ENCODE measurements around the gene BCAS3.
"Not testable (repeated sequence)": the region's sequence is repeated elsewhere in the genome, so short reads cannot be mapped to it uniquely, and the experiment has no call there.

Gene BCAS3

DNA sequence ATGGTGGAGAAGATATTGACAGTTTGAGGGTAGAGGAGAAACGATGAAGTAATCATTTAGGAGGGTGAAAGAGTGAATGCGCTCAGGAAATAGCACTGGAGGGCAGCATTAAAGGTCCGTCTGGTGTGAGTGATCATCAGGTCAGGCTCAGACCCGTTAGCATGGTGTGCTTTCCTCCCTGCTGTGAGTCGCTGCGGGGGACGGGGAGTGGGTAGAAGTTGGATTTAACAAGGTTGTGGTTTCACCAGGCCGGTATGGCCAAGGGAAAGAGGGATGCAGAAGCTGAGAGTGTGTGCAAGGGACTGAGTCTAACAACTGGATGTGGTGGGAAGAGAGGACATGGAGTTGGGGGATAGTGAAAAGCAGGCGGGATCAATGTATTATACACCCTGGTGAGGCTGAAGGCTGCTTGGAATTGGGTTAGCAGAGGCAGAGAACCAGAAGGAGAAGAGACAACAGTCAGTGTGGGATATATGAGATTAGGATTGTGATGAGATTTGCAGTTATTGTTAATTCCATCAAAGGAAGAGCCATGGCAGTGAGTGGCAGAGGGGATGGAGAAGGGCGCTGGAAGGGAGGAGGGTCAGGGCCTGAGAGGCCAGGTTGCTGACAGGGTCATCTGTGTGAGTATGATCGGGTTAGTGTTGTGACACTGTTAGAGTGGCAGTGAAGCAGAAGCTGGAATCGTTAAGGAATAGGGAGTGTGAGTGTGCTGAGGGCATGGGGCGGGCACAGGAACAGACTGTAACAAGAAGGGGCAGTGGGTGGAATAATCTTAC lies 663.0 kb downstream of the BCAS3 start:
- DNase-seq (ENCODE audit: low read depth) = no peak

DNA sequence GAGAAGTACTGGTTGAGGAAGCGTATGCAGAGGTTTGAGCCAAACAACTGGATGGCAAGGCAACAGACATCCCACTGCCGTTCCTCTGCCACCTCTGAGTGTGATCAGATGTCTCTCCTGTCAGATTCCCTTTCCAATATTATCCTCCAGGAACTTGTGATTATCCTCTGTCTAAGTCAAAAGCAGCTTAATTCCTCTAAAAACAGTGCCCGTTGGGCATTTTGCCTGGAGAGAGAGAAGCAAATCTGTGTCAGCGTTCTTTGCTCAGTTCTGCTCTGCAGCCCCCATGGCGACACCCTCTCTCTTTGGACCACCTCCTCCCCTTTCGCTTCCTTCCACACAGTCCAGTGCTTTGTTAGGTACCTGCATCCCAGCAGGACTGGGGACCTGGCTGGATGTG lies 665.9 kb downstream of the BCAS3 start:
- no peak for DNase-seq (ENCODE audit: low read depth)

DNA sequence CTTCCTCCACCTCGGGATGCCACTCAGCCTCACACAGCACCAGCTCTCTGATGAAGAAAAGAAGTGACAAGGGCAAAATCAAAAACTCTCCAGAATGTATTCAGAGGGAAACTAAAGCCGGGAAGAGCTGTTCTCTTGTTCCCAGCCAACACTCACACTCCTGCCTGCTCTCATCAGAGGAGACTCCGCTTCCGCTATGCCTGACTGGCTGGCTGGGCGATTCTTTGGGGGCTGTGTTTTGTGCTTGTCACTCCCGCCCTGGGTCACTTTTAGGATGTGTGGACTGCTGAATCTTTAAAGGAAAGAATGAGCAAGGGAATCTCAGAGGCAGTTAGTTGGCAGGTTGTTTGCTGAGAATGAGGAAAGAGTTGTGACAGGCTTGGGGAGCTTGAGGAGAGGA lies 667.4 kb downstream of the BCAS3 start:
- no peak for DNase-seq (ENCODE audit: low read depth)

DNA sequence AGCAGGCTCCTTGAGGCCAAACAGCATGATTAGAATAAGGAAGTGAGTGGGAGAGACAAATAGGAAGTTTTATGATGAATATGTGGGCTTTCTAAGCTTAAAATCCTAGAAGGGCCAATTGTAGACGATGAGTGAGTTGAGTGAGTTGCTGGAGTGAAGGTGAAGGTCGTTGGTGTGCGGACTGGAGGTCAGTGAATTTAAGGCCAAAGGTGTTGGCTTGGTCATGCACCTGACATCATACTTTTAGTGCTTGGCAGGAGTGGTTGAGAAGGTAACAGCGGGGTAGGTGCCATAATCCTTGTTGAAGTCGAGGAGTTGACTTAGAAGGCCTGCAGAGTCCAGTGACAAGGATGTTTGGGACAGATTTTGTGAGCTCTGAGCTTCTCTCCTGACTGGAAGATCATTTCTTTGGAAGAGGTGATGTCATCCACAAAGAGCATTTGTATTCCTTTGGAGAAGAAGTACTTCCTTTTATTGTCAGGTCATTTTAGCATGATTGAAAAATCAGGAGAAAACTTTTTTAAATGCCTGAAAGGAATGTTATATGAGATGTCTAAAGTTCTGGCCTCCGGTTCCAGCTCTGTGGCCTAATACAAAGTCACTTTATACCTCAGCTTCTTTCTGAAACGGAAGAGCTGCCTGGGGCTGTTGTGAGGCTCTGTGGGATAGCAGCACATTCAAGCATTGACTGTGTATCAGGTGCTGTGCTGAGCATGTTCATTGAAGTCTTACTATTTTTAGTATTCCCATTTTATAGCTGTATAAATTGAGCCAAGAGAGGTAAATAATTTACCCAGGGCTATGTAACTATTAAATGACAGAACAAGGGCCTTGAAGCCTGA lies 668.4 kb downstream of the BCAS3 start:
- DNase-seq (ENCODE audit: low read depth) = no peak

DNA sequence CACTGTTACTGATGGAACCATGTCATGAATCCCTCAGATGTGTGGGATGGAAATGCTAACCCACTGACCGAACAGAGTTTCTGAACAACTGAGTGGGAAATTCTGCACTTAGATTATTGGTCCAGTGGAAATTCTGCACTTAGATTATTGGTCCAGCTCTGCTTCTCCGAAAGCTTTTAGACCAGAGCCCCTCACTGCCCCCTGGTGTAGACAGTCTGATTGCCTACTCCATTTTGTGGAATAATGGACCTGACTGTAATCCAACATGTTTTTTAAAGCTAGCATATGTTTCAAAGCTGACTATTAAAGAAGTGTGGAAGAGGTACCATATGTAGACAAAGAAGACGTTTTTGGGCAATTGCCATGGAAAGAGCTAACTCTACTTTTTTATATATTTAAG lies 671.7 kb downstream of the BCAS3 start:
- no peak for DNase-seq (ENCODE audit: low read depth)

DNA sequence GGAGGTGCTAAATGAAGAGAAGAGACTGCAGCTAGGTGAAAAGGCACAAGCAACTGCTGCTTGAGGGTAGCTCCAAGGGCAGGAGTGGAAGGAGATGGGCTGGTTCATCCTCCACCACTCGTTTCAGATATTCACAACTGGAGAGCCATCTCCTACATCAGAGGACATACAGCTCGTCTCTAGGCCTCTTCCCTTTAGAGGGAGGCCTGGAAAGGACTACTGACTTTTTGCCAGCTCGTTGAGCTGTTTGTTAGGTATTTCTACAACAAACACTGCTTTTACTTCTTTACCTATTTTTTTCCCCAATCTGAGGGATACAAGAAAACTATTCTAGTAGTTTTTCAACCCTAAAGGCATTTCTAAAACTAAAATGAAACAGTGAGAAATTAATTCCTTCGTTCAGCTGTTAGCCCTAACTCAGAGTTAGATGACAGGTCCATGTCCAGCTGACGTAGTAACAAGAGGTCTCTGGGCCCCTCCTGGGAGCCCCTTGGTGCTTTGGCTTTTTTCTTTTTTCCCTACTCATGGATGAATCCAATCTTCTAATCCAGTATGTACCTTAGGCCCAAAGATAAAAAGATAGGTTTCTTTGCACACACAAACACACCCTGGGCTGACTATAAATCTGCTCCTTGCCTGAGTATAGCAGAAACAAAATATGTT lies 674.2 kb downstream of the BCAS3 start:
- DNase-seq (ENCODE audit: low read depth) = no peak

DNA sequence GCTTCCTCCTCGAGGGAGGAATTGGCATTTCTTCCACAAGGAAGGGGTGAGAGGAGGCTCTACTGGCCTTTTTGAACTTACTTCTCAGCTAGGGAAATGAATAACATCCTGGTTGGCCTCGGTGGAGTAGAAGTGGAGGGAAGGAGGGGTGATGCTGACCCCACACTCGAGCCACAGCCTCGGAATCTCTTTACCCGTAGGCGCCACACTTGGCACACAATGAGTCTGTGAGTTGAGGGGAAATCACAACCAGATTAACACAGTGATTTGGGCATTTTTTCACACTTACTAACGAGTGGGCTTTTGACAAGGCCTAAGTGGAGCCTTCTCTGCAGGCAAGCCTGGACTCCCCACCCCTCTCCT lies 674.7 kb downstream of the BCAS3 start:
- DNase-seq (ENCODE audit: low read depth) = no peak

DNA sequence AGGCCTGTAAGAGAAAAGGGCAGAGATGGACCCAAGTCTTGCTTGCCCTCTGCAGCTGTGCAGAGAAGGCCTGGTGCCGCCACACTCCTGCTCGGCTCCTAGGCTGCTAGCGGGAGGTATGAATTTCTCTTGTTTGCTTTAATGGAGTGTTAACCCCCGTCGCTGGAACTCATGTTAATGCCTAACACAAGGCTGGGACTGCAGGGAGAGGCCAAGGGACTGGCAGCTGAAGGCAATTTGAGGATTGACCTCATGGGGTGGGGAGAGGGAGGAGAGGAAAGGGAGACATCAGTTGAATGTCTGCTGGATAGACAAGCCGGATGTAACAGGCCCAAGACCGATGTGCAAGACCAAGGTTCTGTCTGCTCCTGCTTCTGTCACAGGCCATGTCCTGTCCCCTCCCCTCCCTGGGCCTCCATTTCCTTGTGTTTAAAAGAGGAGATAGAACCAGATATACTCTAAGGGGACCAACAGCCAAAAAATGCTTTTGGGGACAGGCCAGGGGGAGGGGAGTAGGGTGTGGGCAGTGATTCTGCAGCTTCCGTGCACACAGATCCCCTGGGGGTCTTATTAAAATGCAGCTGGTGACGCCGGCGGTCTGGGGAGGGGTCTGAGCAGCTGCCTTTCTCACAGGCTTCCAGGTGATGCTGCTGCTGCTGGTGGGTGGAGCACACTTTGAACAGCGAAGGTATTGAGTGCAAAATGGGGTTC lies 675.3 kb downstream of the BCAS3 start:
- no peak for DNase-seq (ENCODE audit: low read depth)

DNA sequence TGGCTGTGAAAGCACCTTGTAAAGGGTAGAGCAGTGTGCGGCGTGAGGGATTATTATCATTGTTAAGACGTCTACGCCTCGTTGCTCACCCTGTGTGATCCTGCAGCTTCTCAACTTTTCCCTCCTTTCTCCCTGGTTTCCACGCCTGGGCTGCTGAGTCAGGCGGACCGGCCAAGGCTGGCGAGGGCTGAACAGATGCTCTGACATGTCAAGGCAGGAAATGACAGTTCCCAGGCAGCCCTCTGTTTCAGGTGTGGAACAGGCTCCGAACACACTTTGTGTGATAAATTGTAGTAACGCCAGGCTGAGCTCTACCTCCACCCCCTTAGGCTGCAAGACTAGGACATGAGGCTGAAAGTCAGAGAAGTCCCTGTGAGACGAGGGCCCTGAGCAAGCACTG lies 676.0 kb downstream of the BCAS3 start:
- DNase-seq (ENCODE audit: low read depth) = no peak

DNA sequence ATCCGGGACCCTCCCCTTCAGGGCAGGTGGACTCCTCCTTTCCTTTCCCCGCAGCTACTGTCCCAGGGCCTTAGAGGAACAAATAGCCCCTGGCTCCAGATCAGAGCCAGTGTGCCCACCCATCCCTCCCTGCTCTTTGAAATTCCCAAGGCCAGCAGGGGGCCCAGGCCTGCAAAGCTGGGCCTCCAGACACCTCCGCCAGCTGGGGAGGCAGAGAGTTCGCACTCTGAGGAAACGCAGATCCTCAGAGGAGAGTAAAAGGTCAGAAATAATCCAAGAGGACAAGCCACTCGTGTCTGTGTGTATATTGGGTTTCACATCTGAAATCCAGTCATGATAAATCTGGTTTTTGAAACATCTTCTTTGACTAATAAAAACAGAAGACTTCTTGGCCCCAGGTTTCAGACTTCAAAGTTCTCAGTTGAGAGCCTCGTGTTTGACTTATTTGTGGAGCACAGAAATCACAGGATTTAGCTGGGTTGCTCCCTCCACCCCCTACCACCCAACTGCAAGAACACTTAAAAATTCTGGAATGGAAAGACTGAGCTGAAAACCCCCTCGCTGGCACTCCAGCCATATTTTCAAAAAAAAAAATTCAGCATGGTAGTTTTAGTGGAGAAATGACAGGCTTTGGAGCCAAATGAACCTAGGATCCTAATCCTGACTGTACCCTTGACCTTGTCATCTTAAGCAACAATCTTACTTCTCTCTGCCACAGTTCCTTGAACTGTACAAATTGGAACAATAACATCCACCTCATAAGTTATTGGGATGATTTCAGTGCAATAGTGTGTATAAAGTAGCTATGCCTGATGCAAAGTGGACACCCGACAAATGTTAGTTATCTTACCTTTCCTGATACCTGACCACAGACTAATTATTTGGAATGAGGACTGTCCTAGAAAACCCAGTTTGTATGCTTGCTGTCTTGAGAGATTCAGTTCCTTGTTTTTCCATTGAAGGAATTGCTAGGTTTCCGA lies 677.5 kb downstream of the BCAS3 start:
- no peak for DNase-seq (ENCODE audit: low read depth)

DNA sequence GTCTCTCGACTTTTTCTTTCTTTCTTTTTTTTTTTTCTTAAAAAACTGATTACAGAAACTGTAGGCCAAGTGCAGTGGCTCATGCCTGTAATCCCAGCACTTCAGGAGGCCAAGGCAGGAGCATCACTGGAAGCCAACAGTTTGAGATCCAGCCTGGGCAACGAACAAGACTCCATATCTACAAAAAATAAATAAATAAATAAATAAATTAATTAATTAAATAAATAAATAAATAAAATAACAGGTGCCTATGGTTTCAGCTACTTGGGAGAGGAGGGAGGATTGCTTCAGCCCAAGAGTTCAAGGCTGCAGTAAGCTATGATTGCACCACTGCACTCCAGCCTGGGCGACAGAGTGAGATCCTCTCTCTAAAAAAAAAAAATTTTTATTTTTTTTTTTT lies 679.4 kb downstream of the BCAS3 start:
- not testable (repeated sequence) for DNase-seq (ENCODE audit: low read depth)

DNA sequence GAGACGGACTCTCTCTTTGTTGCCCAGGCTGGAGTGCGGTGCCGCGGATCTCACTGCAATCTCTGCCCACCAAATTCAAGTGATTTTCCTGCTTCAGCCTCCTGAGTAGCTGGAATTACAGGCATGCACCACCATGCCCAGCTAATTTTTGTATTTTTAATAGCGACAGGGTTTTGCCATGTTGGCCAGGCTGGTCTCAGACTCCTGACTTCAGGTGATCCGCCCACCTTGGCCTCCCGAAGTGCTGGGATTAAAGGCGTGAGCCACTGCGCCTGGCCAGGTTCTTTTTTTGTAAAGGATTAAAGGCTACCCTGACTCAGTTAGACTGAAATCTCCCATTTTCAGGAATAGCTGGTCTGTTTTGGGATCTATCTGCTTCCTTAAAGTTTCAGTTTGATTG lies 681.9 kb downstream of the BCAS3 start:
- not testable (repeated sequence) for DNase-seq (ENCODE audit: low read depth)

DNA sequence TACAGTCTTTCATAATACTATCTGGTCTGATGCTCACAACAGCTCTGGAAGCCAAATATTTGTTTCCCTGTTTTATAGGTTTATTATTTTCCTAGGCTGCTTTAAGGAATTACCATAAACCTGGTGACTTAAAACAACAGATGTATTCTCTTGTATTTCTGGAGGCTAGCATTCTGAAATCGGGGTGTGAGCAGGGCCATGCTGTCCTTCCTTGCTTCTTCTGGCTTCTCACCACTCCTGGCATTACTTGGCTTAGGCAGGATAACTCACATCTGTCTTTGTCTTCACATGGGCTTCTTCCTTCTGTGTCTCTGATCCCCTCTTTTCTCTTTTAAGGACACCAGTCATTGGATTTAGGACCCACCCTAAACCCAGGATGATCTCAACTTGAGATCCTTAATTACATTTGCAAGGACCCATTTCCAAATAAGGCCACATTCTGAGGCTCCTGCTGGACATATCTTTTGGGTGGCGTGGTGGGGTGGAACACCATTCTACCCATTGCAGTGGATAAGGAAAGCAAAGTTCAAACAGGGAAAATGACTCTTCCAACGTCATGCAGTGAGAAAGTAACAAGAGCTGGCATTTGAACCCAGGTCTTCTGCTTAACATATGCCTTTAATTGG lies 682.8 kb downstream of the BCAS3 start:
- DNase-seq (ENCODE audit: low read depth) = no peak

DNA sequence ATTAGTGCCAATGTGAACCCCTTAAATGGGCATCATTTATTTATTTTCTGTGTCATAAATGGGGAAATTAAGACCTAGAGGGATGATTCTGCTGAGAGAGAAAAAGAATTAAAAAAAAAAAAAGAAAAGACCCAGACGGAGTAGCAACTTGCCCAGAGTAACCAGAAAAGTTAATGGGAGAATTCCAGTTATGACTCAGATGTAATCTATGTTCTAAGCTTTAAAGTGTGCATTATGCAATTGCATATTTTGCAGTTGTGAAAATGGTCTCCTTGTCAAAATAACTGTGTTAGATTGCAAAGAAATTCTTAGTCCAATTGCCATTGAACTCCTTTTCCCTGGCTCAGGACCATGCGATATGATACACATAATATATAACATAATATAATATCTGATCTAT lies 683.4 kb downstream of the BCAS3 start:
- DNase-seq (ENCODE audit: low read depth) = no peak

DNA sequence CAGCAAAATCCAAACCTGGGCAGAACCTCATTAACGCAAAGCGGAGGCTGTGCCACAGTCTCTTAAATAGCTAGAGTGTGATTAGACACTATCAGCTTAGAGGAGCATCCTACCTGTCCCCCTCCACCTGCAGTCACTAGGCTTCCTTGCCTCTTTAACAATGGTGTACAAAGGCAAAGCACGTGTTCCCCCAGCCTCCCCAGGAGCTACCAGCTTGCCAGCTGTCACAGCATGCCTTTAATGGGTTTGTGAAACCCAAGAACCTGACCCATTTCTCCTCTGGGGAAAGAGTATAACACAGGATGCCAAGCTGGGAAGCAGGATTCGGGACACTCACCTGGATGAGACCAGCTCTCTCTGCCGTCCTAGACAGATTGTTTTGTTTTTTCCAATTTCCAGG lies 684.7 kb downstream of the BCAS3 start:
- DNase-seq (ENCODE audit: low read depth) = no peak

DNA sequence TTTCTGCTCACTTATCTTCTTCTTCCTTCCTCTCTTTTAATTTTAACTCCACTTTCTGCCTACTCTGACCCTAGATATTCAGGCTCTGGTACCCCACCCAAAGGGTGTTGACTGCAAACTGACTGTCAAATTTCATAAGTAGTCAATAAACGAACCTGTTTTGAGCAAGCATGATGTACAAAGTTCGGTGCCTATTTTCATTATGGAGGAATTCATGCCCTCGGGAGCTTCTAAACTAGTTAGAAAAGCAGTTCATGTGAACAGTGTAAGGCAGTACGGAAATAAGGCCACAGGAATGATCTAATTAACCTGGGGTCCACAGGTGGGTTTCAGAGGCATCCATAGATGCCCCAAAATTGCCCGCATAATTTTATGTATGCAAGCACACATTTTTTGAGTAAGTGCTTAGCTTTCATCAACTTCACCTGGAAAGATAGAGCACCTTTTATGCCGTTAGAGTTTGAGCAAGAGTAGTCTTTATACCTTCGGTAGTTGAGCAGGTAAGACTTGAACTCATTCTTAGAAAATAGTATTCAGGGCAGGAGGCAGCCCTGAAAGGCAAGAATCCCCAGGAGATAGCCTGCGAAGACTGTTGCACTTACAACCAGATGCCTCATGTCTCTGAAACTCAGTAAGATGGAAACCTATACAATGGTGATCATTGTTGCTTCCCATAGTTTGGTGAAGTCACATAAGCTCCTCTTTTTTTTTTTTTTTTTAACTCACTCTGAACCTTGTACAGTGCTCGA lies 685.4 kb downstream of the BCAS3 start:
- DNase-seq (ENCODE audit: low read depth) = no peak

DNA sequence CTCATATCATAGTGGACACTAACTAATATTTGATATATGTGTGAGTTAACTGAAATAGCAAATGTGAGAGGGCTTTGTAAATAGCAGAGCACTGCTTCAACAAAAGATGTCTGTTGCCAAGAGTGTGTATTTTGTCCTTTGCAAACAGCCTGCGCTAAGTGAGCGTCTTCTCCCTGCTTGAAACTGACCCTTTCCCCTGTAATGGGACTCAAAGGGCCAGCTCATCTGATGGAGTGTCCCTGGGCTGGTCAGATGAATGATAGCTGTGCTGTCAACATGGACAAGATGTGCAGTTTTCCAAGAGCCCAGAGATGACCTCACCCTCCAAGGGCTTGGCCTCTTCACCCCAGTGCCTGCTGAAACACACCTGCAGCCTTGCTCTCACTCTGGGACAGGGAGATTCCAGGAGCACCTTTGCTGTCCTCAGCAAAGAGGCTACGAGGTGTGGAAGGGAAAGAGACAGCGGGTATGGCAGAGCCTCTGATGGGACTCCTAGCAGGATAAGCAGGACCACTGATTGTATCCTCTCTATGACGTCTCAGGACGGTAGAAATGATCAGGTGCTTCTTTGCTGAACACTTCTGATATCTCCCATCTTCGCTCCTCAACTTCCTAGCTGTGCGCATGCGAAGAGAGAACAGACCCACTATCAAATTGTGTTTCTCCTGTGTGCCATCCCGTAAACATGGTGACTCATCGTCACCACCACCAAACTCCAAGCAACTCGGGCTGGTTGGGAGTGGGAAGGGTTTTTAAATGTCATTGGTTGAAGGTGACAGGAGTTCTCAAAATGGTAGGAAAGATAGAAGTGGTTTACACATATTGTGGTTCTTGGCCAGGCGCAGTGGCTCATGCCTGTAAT lies 686.2 kb downstream of the BCAS3 start:
- no peak for DNase-seq (ENCODE audit: low read depth)

DNA sequence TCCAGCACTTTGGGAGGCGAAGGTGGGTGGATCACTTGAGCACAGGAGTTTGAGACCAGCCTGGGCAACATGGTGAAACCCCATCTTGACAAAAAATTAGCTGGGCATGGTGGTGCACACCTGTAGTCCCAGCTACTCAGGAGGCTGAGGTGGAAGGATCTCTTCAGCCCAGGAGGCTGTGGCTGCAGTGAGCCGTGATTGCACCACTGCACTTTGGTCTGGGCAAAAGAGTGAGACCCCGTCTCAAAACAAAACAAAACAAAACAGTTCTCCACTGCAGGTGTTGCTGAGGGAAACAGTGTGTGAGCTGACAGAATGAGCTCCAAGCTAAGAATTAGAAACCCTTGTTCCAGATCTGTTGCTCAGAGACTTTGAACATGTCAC lies 686.8 kb downstream of the BCAS3 start:
- no peak for DNase-seq (ENCODE audit: low read depth)

Data from activated T-helper 1 cell treated with Interleukin-2 at 50 U/mL for 16 hours (primary cell).